ENCODE results near the gene GPR148.

Gene GPR148

GRCh38 chr2:130749641-130750040 lies 20.8 kb downstream of the GPR148 start:
- DNase-seq (ENCODE audit: low spot score) = no peak

- no peak for DNase-seq (ENCODE audit: low spot score)
Measured at GRCh38 chr2:130754811-130755210, 25.9 kb downstream of the GPR148 start.

GRCh38 chr2:130755256-130756052 lies 26.6 kb downstream of the GPR148 start, which contains the start of gene AMER3:
Gene AMER3 (plus strand): TSS chr2:130755540. CDS start chr2:130762073, 6,533 bp downstream.
- DNase-seq (ENCODE audit: low spot score) = no peak

- DNase-seq (ENCODE audit: low spot score) = no peak
Measured at GRCh38 chr2:130756053-130756873, 27.4 kb downstream of the GPR148 start.

- no peak for DNase-seq (ENCODE audit: low spot score)
Measured at GRCh38 chr2:130756874-130757668, 28.2 kb downstream of the GPR148 start.

GRCh38 chr2:130759906-130760753 lies 31.3 kb downstream of the GPR148 start:
- DNase-seq (ENCODE audit: low spot score) = no peak

GRCh38 chr2:130760754-130761751 lies 32.2 kb downstream of the GPR148 start:
- no peak for DNase-seq (ENCODE audit: low spot score)

GRCh38 chr2:130762031-130762909 lies 33.4 kb downstream of the GPR148 start:
- no peak for DNase-seq (ENCODE audit: low spot score)

- no peak for DNase-seq (ENCODE audit: low spot score)
Measured at GRCh38 chr2:130762910-130763385, 34.1 kb downstream of the GPR148 start.

- no peak for DNase-seq (ENCODE audit: low spot score)
Measured at GRCh38 chr2:130763405-130763804, 34.5 kb downstream of the GPR148 start.

- no peak for DNase-seq (ENCODE audit: low spot score)
Measured at GRCh38 chr2:130764035-130764820, 35.4 kb downstream of the GPR148 start.

GRCh38 chr2:130764821-130765115 lies 35.9 kb downstream of the GPR148 start:
- no peak for DNase-seq (ENCODE audit: low spot score)

- DNase-seq (ENCODE audit: low spot score) = no peak
Measured at GRCh38 chr2:130765464-130765863, 36.6 kb downstream of the GPR148 start.

GRCh38 chr2:130766037-130766436 lies 37.2 kb downstream of the GPR148 start:
- no peak for DNase-seq (ENCODE audit: low spot score)

GRCh38 chr2:130766711-130767407 lies 38.0 kb downstream of the GPR148 start:
- DNase-seq (ENCODE audit: low spot score) = no peak

GRCh38 chr2:130767408-130767775 lies 38.5 kb downstream of the GPR148 start:
- no peak for DNase-seq (ENCODE audit: low spot score)

GRCh38 chr2:130768191-130768855 lies 39.5 kb downstream of the GPR148 start:
- no peak for DNase-seq (ENCODE audit: low spot score)
